Stimulated activated CD4-positive, alpha-beta T cell treated with anti-CD3 and anti-CD28 coated beads, Interleukin-4, amount 100 ng/mL, for 4 hours (primary cell): Measurements from ENCODE around the gene TTC39A.

Experiments
- DNase-seq, 2 experiments: peaks; one replicate each; pipeline ENCODE4 v3.0.0-alpha.2; 2020

TTC39A gene

DNA sequence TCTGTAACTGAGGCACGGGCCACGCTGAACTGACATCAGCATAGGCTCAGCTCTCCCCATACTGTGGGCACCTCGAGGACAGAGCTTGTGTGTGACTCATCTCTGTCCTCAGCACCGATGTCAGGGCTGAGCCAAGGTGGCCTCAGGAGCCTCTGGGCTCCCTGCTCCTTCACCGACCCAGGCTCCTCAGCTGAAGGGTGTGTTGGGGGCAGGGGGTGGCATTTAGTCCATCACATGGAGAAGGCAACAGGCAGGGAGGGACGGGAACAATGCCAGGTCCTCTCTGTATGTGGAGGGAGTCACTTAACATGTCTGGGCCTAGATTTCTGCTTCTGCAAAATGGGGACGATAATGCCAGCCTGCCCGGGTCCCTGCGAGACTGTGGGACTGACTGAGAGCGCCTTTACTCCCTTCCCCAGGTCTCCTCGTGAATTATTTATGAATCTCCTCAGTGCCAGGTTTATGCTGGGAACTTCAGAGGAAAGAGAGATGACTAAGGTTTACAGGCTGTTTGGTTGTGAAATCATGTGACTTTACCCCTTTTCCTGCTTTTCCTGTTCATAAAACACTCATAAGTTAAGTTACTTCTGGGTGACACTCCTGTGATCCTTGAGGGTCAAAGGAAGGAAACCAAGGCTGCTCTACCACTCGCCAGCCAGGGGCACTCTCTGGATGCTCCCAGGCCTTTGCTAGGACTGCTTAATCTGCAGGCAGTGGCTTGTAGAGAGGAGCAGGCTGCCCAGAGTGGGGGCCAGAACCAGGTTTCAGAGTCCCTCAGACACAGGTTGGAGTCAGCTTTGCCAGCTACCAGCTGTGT, 16.2 kb downstream of the TTC39A start:
- DNase-seq: no peak

DNA sequence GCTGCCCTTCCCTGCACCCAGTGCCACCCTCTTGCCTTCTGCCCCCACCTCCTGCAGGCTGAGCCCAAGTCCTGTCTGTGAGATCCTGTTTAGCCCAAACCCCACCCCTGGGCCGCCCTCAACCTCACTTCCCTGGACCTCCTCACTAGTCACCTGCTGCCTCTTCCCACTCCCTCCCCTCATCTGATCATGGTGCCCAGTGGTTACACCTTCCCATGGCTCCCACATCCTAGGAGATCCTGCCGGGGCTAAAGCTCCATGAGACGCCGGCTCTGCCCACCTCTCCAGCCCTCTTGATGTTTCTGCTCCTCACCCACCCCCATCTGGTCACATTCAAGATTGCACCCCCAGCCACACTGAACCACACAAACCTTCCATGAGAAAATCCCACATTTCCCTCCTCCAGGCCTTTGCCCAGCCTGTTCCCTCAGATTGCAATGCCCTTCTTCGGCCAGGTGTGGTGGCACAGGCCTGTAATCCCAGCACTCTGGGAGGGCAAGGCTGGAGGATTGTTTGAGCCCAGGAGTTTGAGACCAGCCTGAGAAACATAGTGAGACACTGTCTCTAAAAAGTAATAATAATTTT, 17.0 kb downstream of the TTC39A start:
- no peak for DNase-seq

DNA sequence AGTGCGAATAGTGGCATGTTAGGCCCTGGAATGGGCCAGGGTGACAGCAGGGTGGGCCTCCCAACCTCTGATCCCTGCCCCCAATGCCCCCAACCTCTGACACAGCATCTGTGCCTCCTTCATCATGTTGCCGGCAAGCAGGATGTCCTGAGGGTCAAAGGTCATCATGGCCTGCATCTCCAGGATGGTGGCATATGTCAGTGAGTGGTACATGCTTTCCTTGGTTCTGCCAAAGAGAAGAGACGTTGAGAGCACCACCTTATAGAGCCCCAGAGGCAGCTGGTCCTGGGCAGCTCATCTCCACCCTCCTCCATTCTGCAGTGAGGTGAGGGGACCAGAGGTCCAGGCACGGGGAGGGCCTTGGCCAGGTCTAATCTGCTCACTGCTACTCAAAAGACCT, 17.6 kb downstream of the TTC39A start:
- no peak for DNase-seq

DNA sequence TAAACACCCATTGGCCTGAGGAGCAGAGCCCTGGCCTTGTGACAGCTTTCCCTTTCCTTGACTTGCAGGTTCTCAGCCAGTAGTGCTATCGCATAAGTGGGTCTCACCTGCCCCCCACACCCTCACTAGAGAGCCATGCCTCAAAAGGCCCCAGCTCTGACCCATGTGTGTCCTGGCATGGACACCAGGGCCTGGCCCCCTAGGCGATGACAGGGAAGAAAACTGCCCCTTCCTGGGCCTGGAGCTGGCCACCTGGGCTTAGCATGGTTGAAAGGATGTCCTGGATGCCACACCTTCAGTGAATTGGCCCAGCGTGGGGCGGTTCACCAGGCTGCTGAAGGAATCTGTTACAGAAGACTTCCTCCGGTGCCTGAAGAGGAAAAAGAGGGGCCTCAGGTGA, 18.5 kb downstream of the TTC39A start:
- no peak for DNase-seq

DNA sequence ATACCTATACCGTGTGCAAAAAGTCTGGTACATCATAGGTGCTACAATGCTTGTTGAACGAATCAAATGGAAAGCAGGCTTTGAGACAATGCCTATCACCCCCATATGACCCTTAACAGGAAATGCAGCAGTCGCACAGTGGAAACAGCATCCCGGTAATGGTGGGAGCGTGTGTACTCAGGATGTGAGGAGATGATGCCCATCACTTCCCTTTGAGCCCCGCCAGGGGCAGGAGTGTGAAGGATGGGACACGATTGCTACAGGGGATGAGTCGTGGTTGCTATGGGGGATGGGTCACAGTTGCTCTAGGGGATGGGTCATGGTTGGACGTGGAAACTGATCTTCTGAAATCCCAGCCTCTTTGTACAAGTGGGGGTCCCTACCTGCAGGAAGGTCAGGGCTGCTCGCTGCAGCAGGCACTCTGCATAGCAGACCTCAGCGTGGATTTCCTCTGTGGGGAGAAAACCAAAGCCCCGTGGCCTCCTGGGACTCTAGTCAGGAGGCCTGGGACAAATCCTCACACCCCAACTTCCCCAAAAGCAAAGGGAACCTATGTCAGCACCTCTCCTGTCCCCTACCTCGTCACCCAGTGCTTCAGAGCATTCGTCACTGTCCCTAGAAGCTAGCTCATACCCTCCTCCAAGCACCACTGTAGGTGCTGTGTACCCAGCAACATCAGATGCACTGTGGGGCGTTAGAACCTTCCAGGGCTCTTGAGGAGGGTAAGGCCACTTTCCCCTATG, 19.3 kb downstream of the TTC39A start:
- no peak for DNase-seq

DNA sequence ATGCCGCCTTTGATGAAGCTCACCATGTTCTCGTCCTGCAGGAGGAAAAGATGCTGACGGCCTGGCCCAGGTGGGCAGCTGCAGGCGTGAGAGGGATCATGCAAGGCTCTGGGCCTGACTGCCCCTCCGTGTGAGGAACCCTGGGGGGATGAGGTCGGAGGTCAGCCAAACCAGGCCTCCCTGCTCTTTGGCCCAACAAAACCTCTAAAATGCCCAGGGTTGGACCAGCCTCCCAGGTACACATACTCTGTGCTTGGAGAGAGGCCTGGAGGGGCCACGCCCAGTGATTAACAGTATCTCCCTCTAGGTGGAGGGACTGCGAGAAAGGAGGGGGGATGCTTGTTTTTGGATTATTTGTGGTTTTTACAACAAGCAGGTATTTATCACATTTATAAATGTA, 21.1 kb downstream of the TTC39A start:
- no peak for DNase-seq

DNA sequence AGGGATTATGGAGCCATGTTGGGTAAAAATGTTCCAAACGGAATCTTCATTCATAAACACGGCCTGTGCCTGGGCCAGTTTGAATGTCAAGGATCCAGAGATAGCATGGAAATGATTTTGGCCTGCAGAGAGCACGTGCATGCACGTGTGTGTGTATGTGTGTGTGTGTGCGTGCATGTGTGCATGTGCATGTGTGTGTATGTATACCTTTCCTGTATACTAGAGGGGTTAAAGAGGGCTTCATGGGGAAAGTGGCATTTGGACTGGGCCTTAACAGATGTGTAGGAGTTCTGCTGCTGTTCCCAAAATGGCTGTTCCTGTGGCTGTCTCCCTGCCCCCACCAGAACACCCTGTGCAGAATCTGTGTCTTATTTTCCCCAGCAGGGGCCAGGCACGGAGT, 21.7 kb downstream of the TTC39A start:
- no peak for DNase-seq

DNA sequence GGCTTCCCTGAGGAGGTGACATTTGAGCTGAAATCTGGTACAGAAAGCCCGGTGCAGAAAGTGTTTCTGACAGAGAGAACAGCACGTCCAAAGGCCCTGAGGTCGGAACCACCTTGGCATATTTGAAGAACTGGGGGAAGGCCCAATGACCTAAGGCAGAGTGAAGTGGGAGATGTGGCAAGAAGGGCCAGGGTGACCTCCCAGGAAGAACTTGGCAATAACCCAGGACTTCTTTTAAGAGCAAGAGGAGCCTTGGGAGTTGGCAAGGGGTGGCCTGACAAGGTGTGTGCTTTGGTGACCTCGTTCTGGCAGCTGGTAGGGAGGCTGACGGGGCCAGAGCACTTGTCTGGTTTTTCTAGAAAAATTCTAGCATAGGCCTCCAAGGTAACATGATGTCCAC, 23.4 kb downstream of the TTC39A start:
- DNase-seq: no peak

DNA sequence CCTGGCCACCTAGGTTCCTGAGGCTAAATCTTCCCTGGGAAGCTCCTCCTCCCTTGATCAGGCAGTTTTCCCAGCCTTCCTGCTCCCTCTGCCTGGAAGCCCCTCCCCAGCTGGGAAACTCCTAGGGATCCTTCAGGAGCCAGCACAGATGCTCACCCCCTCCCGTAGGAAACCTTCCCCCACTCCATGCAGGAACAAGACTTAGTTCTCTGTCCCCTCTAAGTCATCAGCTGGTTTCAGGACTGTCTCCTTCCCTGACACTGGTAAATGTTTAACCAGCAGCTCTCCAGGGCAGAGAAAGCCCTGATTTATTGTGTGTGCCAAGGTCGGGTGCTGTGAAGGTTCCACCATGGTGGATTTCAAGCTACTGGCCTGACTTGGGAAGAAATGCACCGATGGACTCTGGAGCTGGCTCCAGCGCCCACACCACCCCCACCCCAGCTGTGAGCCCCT, 25.0 kb downstream of the TTC39A start:
- DNase-seq: no peak

DNA sequence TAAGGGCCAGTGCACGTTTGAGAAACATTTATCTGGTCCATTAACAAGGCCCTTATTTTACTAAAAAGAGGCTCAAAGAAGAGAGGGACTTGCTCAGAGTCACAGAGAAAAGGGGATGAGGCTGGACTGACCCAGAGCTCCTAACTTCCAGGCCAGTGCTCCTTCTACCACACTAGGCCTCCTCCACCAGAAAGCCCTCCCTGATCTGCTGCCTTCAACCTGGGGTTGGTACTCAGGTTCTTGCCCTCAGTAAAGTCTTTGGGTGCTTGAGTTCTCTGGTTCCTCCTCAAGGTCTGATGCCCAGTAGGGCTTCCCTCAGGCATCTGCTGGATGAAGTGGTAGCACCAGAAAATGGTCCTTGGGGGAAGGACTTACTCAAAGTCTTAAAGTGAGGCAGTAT, 26.0 kb downstream of the TTC39A start:
- DNase-seq: no peak

DNA sequence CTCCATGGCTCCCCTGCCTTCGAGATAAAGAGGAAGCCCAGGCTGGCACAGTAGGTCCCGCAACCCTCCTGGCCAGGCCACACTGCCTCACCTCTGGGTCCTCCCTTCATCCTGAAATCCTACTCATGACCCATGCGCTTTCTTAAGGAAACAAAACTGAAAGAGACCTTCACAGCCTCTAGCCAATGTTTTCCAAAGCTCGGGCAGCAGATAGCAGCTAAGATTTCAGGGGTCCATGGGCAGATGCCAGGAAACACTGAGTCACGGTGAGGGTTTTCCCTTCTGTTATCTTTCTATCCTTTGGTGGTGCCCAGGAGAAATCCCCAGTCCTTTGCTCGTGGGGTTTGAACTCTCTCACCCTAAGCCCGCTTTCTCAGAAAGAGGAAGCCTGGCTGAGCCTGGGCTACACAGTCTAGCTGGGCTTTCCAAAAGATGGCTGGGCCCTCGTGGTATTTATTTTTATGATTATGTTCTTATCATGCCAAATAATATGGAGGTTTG, 26.6 kb downstream of the TTC39A start:
- no peak for DNase-seq

DNA sequence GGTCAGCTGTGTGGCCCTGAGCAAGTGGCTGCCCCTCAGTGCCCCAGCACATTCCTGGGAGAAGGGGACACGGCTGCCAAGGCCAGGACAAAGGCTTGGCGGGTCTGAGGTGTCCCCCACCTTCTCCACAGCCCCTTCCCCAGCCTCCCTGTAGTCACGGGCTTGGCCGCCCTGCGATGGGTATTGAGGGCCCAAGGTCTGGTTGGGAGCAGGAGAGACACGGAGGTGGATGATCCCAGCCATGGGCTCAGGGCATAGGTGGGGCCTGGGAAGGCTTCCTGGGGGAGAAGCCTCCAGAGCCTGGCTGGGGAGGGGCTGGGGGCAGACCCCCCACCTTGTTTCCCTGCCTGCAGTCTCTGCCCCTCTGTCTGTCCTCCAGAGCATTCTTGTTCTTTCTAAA, 27.0 kb downstream of the TTC39A start:
- DNase-seq: no peak

DNA sequence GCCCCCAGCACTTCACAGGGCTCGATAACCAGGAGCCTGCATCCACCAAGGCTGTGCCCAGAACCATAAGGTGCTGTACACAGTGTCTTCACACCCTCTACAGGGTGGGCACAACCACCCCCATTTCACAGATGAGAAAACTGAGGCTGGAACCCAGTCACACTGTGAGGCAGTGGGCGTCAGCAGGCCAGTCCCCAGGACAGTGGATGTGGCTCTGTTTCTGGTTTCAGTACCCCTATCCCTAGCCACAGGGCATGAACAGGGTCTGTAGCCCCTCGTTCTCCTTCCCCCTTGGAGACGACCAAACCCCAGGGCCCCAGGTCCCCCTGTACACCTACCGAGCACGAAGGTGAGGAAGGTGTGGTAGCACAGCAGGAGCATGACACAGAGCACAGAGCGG, 27.6 kb downstream of the TTC39A start:
- DNase-seq: no peak

DNA sequence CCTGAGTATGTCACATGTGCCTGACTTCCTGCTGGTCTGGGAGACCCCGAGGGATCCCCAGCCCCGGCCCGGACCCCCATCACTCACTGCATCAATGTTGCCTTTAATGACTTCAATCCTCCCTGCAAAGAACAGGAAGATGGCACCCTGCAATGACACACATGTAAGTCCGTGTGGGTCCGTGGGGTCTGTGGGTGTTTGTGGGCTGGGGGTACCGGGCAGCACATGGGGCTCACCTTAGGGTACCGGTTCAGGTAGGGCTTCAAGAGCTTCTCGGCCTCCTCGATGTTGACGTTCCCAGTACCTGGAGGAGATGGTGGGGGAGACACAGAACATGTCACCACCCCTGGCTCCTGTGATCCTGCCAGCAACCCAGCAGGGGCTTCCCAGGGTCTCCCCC, 28.1 kb downstream of the TTC39A start:
- DNase-seq: no peak

DNA sequence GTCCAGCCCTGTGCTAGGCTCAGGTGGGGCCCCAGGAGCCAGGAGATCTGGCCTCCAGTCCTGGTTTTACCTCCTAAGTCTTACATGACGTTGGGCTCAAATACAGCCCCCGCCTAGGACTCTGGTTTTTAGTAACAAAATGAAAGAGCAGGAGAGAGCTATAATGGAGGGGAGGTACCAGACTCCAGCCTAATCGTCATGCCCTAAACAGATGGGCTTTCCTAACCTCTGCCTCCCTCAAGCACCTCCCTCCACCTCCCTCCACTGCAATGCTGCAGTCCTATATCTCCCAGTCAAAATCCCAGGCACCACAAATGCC, 28.6 kb downstream of the TTC39A start:
- no peak for DNase-seq

DNA sequence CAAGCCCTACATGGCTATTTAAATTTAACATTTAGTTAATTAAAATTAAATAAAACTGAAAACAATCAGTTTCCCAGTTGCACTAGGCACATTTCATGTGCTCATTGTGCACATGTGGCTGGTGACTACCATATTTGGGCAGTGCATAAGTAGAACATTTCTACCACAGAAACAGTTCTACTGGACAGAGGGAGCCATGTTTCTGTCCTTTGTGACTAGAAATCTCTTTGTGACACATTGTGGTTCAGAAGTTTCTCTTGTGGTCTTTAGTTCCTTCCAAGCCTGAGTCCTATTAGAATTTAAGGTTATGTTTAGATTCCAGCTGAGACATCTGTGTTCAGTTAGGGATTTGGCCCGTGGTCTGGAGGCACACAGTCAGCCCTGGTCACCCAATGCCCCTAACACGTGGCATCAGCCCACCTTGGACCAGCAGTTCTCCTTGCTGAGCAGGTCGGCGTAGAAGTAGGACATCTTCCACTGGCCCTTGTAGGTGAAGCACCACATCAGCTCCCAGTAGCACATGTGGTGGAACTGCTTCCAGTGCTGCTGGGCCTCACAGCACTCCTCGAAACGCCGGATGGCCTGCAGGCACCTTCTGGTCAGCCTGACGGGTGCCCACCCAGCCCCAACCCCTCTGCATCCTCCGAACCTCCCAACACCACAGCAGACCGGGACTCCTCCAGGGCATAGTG, 29.1 kb downstream of the TTC39A start:
- no peak for DNase-seq

DNA sequence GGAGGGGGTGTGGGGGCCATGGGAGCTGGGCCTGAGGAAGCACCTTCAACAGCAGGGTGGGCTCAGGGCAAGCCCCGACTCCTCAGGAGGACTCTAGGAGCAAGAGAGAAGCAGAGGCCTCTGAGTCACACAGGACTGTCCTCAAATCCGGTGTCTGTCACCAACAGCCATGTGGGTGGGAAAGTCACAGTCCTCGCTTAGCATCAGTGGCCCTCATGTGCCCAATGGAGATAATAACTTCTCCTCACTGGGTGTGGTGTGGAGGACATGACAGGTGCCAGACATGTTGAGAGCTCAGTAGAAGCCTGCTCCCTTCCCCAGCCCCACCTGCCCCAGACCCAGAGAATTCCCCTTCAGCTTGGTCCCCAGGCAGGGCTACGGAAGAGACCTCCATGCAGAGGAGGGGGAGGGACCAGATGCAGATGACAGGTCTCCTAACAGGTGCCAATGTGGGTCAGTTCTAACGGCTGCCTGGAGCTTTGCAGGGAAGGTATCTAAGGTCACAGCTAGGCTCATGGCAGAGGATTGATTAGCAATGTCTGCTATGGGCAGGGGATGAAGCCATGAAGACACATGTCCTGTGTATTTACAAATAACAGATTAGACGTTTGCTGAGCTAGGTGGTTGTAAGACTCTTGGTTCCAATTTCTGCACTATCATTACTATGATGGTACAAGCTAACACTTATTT, 30.2 kb downstream of the TTC39A start:
- DNase-seq: no peak

DNA sequence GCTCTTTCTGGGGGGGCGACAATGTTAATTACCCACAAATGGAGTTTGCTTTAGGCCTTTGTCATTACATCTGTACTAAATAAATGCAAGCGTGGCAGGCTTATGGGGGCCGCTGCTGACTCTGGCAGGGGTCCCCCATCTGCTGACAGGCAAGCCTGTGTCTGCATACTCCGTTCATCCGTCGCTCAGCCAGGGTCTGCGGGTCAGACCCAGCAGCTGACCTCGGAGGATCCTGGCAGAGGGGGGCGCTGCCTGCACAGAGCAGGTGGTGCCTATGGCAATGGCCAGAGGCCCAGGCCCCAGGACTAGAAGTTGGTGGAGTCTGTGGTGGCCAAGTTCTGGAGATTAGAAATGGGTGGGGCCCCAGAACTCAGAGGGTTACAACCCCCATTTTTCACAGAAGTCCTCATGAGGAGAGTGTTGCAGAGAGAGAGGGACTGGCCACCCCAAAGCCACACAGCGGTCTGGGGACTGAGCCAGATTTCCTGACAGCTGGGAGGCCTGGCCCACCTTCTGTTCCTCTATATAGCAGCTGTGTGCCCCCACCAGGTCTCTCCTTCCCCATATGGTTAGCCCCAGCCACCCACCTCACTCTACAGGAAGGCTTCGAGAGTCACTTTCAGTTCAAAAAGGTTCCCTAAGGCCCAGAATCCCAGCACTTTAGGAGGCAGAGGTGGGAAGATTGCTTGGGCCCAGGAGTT, 31.0 kb downstream of the TTC39A start:
- no peak for DNase-seq

DNA sequence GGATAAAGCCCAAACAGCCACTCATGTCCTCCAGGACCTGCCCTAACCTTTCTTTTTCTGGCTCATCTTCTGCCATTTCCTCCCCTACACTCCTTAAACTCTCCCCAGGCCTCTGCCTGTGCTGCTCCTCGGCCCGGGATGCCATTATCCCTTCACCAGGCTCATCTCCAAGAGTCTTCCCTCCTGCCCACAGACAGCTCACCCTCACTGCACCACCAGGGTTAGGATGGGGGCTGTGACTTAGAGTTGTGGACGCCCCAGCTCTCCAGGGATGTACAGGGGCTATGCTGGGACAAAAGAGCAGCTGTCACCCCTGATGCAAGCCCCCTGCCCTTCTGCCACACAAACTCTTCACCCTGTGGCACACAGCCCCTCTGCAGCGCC, 32.0 kb downstream of the TTC39A start:
- no peak for DNase-seq

DNA sequence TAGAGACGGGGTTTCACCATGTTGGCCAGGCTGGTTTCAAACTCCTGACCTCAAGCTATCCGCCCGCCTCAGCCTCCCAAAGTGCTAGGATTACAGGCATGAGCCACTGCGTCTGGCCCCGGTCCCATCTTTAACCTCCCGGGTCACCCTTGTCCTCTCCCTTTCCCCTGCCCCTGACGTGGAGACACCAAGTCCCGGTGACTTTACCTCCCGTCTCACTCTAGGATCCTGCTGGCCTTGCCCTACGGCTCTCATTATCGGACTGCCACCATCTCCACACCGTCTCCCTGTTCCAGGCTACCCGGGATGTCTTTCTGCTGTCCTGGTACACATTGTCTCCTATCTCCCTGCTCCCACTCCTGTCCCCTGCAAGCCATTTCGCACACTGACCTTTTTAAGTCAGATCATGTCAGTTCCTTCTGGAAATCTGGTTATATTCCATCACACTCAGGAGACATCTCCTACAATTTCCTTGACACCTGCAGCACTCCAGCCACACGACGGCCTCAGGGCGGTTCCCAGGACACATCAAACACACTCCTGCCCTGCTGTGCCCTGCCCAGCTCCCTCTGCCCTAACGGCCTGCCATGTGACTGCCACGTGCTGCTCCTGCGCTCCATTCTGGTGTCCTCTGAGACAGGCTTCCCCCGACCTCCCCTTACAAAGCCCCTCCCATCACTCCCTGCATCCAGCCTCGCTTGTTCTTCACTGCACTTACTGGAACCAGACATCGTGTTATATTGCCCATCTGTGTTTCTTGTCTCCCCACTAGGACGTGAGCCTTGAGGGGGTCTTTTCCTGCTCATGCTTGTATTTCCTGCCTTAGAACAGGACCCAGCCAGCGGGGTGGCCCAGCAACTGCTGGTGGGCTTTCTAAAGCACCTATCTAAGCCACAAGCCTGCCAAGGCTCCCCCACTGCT, 32.7 kb downstream of the TTC39A start:
- DNase-seq: no peak
